Measurements from ENCODE around the gene DPY19L3.
"Not testable (repeated sequence)": the region's sequence is repeated elsewhere in the genome, so short reads cannot be mapped to it uniquely, and the experiment has no call there.

Gene DPY19L3

GRCh38 chr19:32448026-32448425, 42.5 kb downstream of the DPY19L3 start:
- peak; percentile 36 for DNase-seq (ENCODE audit: low read depth)

DNA sequence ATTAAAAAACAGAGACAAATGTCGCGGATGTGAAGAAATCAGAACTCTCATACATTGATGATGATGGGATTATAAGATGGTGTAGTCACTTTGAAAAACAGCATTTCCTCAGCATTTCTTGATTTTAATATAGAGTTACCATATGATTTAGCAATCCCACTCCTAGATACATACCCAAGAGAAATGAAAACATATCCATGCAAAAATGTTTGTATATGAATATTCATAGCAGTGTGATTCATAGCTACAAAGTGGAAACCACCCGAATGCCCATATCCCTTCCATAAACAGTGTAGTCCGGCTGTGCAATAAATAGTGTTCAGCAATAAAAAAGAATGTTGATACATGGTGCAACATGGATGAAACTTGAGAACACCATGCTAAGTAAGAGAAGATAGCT, 44.6 kb downstream of the DPY19L3 start:
- DNase-seq (ENCODE audit: low read depth) = peak; percentile 83

GRCh38 chr19:32453736-32454135, 48.2 kb downstream of the DPY19L3 start:
- peak; percentile 62 for DNase-seq (ENCODE audit: low read depth)

DNA sequence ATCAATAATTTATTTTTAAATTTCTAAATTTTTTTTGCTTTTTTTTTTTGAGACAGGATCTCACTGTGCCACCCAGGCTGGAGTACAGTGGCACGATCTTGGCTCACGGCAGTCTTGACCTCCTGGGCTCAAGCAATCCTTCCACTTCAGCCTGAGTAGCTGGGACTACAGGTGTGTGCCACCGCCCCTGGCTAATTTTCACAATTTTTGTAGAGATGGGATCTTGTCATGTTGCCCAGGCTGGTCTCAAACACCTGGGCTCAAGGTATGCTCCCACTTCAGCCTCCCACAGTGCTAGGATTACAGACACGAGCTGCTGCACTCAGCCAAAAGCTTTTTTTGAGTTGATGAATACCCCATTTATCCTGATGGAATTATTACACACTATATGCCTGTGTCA, 50.8 kb downstream of the DPY19L3 start:
- no peak for DNase-seq (ENCODE audit: low read depth)

GRCh38 chr19:32457571-32458158, 52.1 kb downstream of the DPY19L3 start:
- no peak for DNase-seq (ENCODE audit: low read depth)

DNA sequence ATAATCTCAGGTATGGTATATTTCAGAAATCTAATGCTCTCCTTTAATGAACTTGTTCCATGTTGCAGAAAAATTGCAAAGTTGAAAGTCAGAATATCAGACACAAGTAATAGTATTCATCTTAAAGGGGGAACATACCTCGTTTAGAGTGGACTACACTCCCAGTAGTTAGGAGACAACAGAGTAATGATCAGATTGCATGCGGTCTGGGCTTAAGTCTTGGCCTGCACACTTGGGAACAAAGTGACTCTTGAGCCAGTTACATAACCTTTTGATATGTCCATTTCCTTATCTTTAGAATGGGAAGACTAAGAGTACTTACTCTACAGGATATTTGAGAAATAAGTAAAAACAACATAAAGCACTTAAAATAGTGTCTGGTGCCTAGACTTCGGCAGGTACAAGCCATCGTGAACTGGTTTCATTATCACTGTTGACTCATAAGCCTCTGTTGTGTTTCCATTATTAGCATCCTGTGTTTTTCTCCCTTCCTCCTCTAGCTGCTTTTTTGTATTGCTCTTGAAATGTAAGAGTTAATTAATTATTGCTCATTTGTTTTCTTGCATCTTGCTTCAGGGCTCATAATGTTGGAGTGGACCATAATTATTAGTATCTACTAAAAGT, 53.0 kb downstream of the DPY19L3 start:
- DNase-seq (ENCODE audit: low read depth) = peak; percentile 15

DNA sequence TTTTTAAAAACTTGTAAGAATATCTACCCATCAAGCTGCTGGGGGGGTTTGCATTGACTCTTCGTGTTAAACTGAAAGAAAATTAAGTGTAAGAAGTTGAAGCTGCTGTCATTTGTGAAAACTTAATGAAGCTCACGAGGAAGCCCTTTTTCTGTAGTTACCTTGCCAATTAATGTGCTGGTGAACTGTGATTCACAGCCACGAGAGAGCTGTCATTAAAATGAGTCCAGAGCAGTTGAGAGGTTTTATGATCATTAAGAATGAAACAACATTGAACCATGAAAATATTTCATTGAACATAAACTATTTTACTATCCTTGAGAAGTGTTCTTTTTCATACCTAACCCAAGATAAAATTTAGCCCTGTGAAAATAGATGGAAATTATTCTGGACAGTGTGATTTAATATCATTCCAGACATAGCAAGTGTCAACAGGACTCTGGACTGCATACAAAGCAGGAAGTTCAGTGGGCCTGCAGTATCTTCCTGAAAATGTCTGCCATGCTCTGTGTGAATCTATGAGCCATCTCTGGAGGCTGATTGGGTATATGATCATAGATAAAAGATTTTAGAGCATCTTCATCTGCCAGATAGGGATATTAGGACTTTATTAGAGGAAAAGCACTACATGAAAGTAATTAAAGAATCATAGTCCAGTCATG, 53.8 kb downstream of the DPY19L3 start:
- DNase-seq (ENCODE audit: low read depth) = no peak

DNA sequence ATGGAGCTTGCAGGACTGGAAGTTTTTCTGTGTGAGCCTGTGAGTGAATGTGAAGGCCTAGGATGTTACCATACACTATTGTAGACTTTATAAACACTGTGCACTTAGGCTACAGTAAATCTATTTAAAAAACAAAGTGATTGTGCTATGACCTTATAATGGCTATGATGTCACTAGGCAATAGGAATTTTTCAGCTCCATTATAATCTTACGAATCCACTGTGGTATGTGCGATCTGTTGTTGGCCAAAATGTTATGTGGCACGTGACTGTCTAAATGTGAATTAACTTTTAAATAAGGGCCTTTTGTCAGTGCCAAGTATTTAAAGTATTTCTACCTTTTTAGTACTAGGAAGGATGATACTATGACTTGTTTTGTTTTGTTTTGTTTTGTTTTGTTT, 54.9 kb downstream of the DPY19L3 start:
- no peak for DNase-seq (ENCODE audit: low read depth)

GRCh38 chr19:32464279-32464678, 58.7 kb downstream of the DPY19L3 start:
- DNase-seq (ENCODE audit: low read depth) = peak; percentile 14

DNA sequence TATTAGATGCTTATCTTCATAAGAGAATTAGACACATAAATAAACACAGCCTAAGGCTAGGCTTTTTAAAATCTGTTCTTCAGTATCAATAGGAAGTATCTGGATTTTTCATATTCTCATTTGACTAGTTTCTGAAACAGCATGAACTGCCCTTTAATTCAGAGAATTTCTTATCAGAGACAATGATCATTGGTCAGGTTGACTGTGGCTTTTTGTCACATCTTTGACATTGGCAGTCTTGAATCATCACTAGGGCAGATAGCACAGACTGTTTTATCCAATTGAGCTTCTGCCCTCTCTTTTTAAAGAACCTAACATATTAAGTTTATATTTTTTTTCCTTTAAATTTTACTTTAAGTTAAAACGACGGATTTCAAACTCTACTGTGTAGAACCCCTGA, 59.6 kb downstream of the DPY19L3 start:
- DNase-seq (ENCODE audit: low read depth) = no peak

DNA sequence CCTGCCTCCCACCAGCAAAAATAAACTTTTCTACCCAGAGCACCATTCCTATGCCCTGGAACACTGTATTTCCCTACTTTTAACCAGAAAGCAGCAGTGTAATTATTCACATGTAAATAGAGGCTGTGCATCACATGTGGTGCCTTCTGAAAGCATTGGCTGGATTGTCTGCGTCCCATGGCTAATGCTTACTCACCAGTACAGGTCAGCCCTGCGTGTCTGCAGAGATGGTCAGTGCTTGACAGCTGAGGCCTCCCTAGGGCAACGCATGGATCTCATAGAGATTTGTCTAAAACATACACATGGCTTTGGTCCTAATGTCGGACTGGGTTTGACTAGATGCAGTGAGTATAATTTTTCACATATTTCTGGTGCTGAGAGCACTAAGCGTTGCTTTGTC, 64.2 kb downstream of the DPY19L3 start:
- peak; percentile 19 for DNase-seq (ENCODE audit: low read depth)

DNA sequence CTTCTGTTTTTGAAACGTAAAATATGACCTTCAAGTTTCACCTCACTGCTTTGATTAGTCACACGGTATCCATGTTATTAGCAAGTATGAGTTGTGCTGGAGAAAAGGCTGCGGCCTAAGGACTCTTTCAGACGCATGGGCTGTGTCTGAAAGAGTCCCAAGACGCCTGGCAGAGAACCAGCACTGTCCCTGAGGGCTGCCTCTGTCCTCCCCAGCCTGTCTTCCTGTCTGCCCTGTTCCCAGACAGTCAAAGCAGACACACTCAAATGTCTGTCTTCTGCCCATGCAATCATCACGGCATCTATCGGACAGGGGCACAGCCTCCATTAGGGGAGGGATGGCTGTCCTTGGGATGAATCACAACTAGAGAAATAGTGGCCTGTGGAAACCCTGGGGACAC, 65.5 kb downstream of the DPY19L3 start:
- no peak for DNase-seq (ENCODE audit: low read depth)

GRCh38 chr19:32471811-32472210, 66.2 kb downstream of the DPY19L3 start:
- no peak for DNase-seq (ENCODE audit: low read depth)

DNA sequence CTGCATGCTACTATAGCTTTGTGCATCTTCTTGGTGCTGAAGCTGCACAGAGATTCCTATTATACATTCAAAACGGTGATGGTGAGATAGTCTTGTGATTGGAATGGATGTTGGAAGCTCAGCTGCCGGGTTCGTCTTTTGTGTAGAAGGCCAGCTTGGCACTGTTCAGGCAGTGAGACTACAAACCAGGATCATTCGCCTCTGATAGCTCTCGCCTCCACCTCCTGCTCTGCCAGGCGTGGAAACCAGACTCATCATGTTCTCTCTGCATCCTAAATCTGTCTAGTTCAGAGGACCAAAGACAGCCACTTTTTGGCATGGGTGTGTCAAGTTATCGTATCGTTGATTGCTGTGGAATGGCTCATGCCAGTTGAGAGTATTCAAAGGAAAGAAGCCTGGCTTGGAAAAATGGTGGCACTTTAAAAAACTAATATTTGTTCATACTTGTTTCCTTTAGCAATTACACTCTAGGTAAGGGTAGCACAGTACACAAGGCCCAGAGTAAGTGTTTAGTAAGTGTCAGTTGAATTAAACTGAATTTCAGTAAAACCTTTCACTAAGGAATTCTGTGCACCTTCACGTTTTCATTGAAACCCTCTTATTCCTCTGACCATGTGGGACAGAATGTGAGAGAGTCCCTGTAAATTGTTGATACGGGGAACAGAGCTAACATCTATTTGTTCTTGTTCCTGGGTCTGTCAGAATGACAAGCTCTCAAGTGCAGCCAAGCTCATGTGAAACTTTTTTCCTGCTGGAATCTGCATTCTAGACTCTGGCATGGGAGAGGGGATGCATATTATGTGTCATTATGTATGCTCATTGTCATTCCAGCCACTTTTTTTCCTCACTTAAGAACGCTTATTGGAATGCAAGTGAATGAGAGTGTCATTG, 69.8 kb downstream of the DPY19L3 start:
- DNase-seq (ENCODE audit: low read depth) = no peak

DNA sequence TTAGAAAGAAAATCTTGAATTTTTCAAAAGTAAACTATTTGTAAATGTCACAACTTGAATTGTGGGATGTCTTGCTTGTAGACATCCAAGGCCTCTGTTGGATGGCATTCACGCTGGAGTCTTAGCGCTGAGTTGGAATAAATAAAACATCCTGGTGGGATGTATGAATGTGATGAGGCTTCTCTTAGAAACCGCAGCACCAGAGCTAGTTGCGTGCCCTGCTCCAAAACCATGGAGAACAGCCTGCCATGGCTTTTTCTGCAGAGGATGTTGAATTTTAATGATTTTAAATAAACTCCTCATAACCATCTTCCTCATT, 70.4 kb downstream of the DPY19L3 start:
- DNase-seq (ENCODE audit: low read depth) = no peak

DNA sequence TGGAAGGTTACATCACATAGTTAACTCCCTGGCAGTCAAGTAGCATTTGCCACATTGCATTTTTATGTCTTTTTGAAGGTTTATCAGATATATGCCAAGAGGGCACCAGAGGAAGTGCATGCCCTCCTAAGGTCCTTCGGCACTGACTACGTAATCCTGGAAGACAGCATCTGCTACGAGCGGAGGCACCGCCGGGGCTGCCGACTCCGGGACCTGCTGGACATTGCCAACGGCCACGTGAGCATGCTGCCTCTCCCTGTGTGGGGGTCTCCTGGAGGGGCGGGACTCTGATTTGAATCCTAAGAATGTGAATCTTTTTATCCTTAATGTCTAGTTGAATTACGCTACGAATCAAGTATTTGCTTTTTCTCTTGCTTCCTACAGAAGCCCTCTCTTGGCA, 74.8 kb downstream of the DPY19L3 start:
- DNase-seq (ENCODE audit: low read depth) = no peak

DNA sequence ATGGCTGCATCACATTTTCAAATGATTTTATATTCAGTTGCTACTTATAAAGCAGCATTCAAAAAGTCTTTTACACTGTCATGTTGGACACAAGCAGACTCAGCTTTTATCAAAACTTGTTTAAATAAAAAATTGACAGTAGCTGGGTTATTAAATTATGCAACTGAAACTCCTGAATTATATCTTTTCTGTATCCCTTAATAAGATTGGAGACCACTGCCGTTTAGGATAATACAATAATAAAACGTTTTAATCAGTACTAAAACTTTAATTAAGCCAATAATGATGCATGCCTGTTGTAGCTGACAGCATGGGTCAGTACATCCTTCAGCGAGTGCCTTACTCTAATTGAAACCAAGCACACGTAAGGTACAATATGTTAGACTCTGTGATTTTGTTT, 78.0 kb downstream of the DPY19L3 start:
- DNase-seq (ENCODE audit: low read depth) = no peak

GRCh38 chr19:32489971-32490370, 84.4 kb downstream of the DPY19L3 start:
- DNase-seq (ENCODE audit: low read depth) = peak; percentile 12

DNA sequence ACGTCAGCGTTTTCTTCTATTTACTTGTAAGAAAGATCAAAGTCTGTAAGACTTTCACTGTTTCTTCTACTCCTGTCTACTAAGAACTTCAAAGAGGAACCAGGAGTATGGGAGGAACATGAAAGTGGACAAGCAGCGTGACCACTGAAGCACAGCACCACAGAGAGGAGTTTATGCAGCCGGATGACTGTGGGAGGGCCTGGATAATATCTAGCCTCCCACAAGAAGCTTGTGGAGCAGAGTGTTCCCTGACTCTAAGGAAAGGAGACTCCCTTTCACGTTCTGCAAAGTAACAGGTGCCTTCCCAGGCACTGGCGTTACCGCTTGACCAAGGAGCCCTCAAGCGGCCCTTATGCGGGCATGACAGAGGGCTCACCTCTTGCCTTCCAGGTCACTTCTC, 91.8 kb downstream of the DPY19L3 start:
- DNase-seq (ENCODE audit: low read depth) = no peak

DNA sequence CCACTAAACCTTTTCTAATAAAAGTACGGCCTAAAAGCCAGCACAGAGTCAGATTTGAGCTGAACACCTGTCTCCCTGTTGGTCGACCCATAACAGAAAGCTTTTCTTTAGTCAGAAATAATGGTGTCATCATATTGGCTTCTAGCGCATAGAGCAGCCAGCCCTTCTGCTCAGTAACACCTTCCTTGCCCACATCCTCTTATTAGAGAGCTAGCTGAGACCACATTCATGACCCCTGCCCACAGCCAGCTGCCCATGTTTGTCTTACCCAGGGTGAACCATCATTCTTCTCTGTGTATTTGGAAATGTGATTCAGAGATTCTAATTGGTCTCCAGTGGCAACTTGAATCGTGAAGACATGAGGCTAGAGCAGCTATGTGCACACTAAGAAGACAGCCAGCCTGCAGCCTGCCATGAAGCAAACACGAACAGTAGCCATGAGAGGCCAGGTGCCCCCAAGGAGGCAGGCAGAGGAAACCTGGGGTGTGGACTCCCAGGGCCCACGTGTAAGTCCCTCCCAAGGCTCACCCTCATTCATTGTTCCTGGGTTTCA, 93.2 kb downstream of the DPY19L3 start:
- no peak for DNase-seq (ENCODE audit: low read depth)

DNA sequence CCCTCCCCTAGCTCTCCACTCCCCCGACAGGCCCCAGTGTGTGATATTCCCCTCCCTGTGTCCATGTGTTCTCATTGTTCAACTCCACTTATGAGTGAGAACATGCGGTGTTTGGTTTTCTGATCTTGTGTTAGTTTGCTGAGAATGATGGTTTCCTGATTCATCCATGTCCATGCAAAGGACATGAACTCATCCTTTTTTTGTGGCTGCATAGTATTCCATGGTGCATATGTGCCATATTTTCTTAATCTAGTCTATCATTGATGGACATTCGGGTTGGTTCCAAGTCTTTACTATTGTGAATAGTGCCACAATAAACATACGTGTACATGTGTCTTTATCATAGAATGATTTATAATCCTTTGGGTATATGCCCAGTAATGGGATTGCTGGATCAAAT, 106.9 kb downstream of the DPY19L3 start:
- not testable (repeated sequence) for DNase-seq (ENCODE audit: low read depth)

DNA sequence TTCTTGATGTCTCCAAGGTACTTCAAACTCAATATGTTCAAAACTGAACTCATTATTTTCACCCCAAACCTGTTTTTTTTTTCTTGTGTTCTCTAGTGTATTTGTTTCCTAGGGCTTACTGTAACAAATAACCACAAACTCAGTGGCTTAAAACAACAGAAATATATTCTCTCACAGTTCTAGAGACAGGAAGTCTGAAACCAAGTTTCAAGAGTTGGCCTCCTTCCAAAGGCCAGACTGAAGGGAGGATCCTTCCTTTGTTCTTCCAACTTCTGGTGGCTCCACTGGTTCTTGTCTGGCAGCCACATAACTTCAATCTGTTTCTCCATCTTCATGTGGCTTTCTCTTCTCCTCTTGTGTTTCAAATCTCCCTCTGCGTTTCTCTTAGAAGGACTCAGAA, 113.5 kb downstream of the DPY19L3 start:
- DNase-seq (ENCODE audit: low read depth) = no peak

- no peak for DNase-seq (ENCODE audit: low read depth)
Observed at GRCh38 chr19:32522967-32523366, 117.4 kb downstream of the DPY19L3 start.

Data from iris pigment epithelial cell (primary cell).